WERI-Rb-1 (cell line): ENCODE measurements around the gene CPNE7.

Source experiments
- DNase-seq: peaks from one replicate; pipeline ENCODE4 v3.0.0-alpha.2; 2020
- H3K27ac ChIP-seq: fragments of 250-450 bp; sonication (Bioruptor Pico); 2 replicates; pipeline ENCODE4 v1.5.1; 2020; ENCODE audit warnings: mild to moderate bottlenecking, moderate library complexity
- H3K27me3 ChIP-seq: fragments of 250-450 bp; sonication (Bioruptor Pico); 2 replicates; pipeline ENCODE4 v1.5.1; 2021; ENCODE audit warnings: mild to moderate bottlenecking, low read depth, moderate library complexity; ENCODE audit not compliant: insufficient read depth, severe bottlenecking
- H3K36me3 ChIP-seq: fragments of 250-450 bp; sonication (Bioruptor Pico); 2 replicates; pipeline ENCODE4 v1.5.1; 2020; ENCODE audit warnings: mild to moderate bottlenecking, moderate library complexity
- H3K4me3 ChIP-seq: 2 replicates; pipeline ENCODE4 v1.5.1; 2011; ENCODE audit warnings: low read depth, mild to moderate bottlenecking, control low read depth, low read length
- H3K9me3 ChIP-seq: fragments of 250-450 bp; sonication (Bioruptor Pico); 2 replicates; pipeline ENCODE4 v1.5.1; 2021; ENCODE audit warnings: mild to moderate bottlenecking, moderate library complexity; ENCODE audit not compliant: severe bottlenecking
- CTCF ChIP-seq: IDR thresholded peaks from 2 replicates; pipeline ENCODE4 v1.5.1; 2011; ENCODE audit warnings: low read depth, mild to moderate bottlenecking, control low read depth, inconsistent platforms, low read length

CPNE7 gene

GRCh38 chr16:89552329-89552728 is 23.2 kb upstream of the CPNE7 start:
- H3K4me3 ChIP-seq: no peak overlapping the region
- TF ChIP-seq CTCF: no peak
- H3K9me3 ChIP-seq: no peaks in the 10 kb centered on the region
- no peaks in the 10 kb centered on the region for H3K27me3 ChIP-seq
- no peak for DNase-seq
- H3K36me3 ChIP-seq: no peaks in the 10 kb centered on the region
- no peak overlapping the region for H3K27ac ChIP-seq

- Histone ChIP-seq H3K27me3 (no peaks in the 10 kb centered on the region), H3K9me3 (no peaks in the 10 kb centered on the region), H3K36me3 (no peaks in the 10 kb centered on the region), H3K27ac (no peak overlapping the region), H3K4me3 (no peak overlapping the region)
- no peak for DNase-seq
- TF ChIP-seq CTCF: no peak
These were observed 22.6 kb upstream of the CPNE7 start for GRCh38 chr16:89552913-89553312.

- Histone ChIP-seq H3K36me3 (no peaks in the 10 kb centered on the region), H3K27ac (no peak overlapping the region), H3K9me3 (no peaks in the 10 kb centered on the region), H3K4me3 (no peak overlapping the region), H3K27me3 (no peaks in the 10 kb centered on the region)
- no peak for DNase-seq
- no peak for TF ChIP-seq CTCF
These were observed 21.8 kb upstream of the CPNE7 start for GRCh38 chr16:89553733-89554132.

- H3K9me3 ChIP-seq: no peaks in the 10 kb centered on the region
- H3K36me3 ChIP-seq: no peaks in the 10 kb centered on the region
- H3K4me3 ChIP-seq: no peak overlapping the region
- DNase-seq: no peak
- H3K27ac ChIP-seq: no peak overlapping the region
- no peaks in the 10 kb centered on the region for H3K27me3 ChIP-seq
- TF ChIP-seq CTCF: no peak
These were observed 21.2 kb upstream of the CPNE7 start for GRCh38 chr16:89554343-89554742.

- no peak for DNase-seq
- Histone ChIP-seq H3K4me3 (no peak overlapping the region), H3K36me3 (no peaks in the 10 kb centered on the region), H3K27me3 (no peaks in the 10 kb centered on the region), H3K27ac (no peak overlapping the region), H3K9me3 (no peaks in the 10 kb centered on the region)
- TF ChIP-seq CTCF: no peak
These were observed 20.3 kb upstream of the CPNE7 start for GRCh38 chr16:89555265-89555664.

- Histone ChIP-seq H3K27ac (no peak overlapping the region), H3K9me3 (no peaks in the 10 kb centered on the region), H3K4me3 (no peak overlapping the region), H3K36me3 (no peaks in the 10 kb centered on the region), H3K27me3 (no peaks in the 10 kb centered on the region)
- TF ChIP-seq CTCF: no peak
- DNase-seq: no peak
These were observed 19.8 kb upstream of the CPNE7 start for GRCh38 chr16:89555780-89556179.
